Heart right ventricle (tissue), 16 donors: ENCODE data around the gene CBFA2T3. TPM values are rescaled to one million over a fixed set of nuclear protein-coding genes. Genes with fewer than 3 reads are reported as not detected.

ENCODE experiments used
- ATAC-seq, 8 donors: fragments of 200-7000 bp; cut with Tn5 transposase; one replicate each; pipeline ENCODE4 v1.9.1; 2020; ENCODE audit warnings: mild to moderate bottlenecking in 8 of 8, moderate library complexity in 8 of 8, moderate number of reproducible peaks in 1 of 8
- DNase-seq, 2 donors: peaks; one replicate each; pipeline ENCODE4 v3.0.0-alpha.2; 2020
- H3K27ac ChIP-seq, 10 donors: fragments of 200-600 bp; sonication (generic) in 2 of 10; one replicate each; pipeline versions ENCODE4 v1.5.0 to v1.8.0; 2020 to 2022; ENCODE audit warnings: mild to moderate bottlenecking in 3 of 10
- H3K27me3 ChIP-seq, 7 donors: fragments of 200-600 bp; one replicate each; pipeline ENCODE4 v1.8.0; 2021 to 2022; ENCODE audit warnings: mild to moderate bottlenecking in 2 of 7
- H3K36me3 ChIP-seq, 9 donors: fragments of 200-600 bp; sonication (generic) in 1 of 9; one replicate each; pipeline versions ENCODE4 v1.5.0 to v1.8.0; 2020 to 2022; ENCODE audit warnings: mild to moderate bottlenecking in 2 of 9
- H3K4me1 ChIP-seq, 9 donors: fragments of 200-600 bp; sonication (generic) in 1 of 9; one replicate each; pipeline versions ENCODE4 v1.5.0 to v1.8.0; 2020 to 2022; ENCODE audit warnings: mild to moderate bottlenecking in 4 of 9
- H3K4me3 ChIP-seq, 10 donors: fragments of 200-600 bp; sonication (generic) in 2 of 10; one replicate each; pipeline versions ENCODE4 v1.5.0 to v1.8.0; 2020 to 2022; ENCODE audit warnings: mild to moderate bottlenecking in 7 of 10, moderate library complexity in 2 of 10
- H3K9me3 ChIP-seq, 11 donors: fragments of 200-600 bp in 10 of 11; sonication (generic) in 2 of 11; one replicate each; pipeline versions ENCODE4 v1.5.0 to v1.8.0; 2013 to 2022; ENCODE audit warnings: mild to moderate bottlenecking in 2 of 11, control low read depth in 1 of 11, moderate library complexity in 1 of 11
- WGBS, 2 donors: extraction: QIAGEN DNeasy Blood & Tissue Kit; methylation state at CpG; one replicate each; pipeline ENCODE4 v1.1.7; 2013; ENCODE audit warnings: inconsistent platforms in 1 of 2; 5-methylcytosine and 5-hydroxymethylcytosine counted together
- intact Hi-C, 10 donors: fragments of 100-400 bp; cut with DNase I; formaldehyde crosslinking; loops; one replicate each; pipeline versions ENCODE4 v1.11.1 to v1.14.2; 2022
- polyA plus RNA-seq, 2 donors: library from polyadenylated mRNA; stranded (reverse); fragments of 200-250 nt; gene quantifications; one replicate each; pipeline ENCODE4 v1.2.3, GENCODE V29; 2013
- total RNA-seq, 10 donors: library from RNA; stranded (reverse); fragmentation: NEBNext Ultra II Directional in 3 of 10; extraction: Animal tissue kit (Norgen Biotek cat#: 25700) in 3 of 10; gene quantifications; one replicate each; pipeline versions ENCODE4 v1.2.1 to v1.2.4, GENCODE V29; 2021 to 2023
- TF ChIP-seq, protein P1 (sequence below), 9 donors: fragments of 200-600 bp; sonication (generic) in 2 of 9; IDR thresholded peaks; one replicate each; pipeline versions ENCODE4 v1.5.0 to v1.8.0; 2021 to 2022; ENCODE audit warnings: antibody characterized with exemption in 9 of 9, mild to moderate bottlenecking in 5 of 9, moderate library complexity in 1 of 9
- donor health status: Arrhythmogenic right ventricular cardiomyopathy.
- donor health status: ischemic (EF 13 %, LVEDD 7.1; RV severe dilation, severe dysfunction).
- donor health status: healthy with polysubstance abuse.
- donor health status: DM: no; HTN: yes; CAD: no.
- donor health status: DM: no; HTN: no; CAD: no.
- donor health status: ischemic (EF 25% LVEDD 6.9; RV normal size, moderate dysfunction).
- donor health status: ischemic (EF 25% LVEDD 5.7; RV mildly dilated, moderate dysfunction).
- donor health status: healthy.
- donor health status: DM: yes; HTN: yes; CAD: no.
- donor health status: Ischemic cardiomyopathy.
- donor health status: ischemic (EF 35%, LVEDD 5.7; RV mildly dilated, moderate dysfunction).
- donor health status: nonischemic (EF 11% LVEDD 7.7; RV severe dilation, severe dysfunction).
- donor health status: DM: yes; HTN: yes; CAD: no.
- donor health status: PGD.
- donor health status: ischemic (EF 29% LVEDD 5.4; RV normal size, mild dysfunction).
- donor health status: nonischemic (EF 23%, LVEDD 6.1; RV moderate dilation, normal function).

The CBFA2T3 gene
- total and polyA plus RNA-seq, 12 donors: 3.1 to 17.6 (median 6.1) TPM

DNA sequence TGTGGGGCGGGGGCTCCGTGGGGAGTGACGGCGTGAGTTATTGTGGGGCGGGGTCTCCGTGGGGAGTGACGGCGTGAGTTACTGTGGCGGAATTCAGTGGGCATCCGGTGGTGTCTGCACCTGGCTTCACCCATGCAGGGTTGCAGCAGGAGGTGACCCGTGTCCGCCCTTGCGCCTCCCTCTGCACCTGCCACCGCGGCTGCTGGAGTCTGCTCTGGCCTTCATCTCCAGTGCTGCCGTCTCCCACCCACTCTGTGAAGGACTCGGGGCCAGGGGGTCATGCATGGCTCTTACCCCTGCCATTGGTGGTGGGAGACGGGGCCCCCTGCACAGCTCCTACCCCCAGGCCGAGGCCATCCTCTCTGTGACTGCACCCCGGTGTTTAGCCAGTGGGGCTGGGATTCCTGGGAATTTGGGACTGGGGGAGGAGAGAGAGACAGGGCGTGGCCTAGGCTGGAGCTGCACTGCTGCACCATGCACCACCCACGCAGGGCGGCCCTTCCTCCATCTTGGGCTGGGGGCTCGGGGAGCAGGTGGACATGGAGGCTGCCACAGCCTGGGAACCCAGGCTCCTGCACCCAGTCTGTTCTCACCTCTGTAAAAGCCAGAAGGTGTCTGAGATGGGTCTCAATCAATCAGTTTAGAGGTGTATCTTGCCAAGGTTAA is 109.3 kb downstream of the CBFA2T3 start:
- TF ChIP-seq, protein P1, sequence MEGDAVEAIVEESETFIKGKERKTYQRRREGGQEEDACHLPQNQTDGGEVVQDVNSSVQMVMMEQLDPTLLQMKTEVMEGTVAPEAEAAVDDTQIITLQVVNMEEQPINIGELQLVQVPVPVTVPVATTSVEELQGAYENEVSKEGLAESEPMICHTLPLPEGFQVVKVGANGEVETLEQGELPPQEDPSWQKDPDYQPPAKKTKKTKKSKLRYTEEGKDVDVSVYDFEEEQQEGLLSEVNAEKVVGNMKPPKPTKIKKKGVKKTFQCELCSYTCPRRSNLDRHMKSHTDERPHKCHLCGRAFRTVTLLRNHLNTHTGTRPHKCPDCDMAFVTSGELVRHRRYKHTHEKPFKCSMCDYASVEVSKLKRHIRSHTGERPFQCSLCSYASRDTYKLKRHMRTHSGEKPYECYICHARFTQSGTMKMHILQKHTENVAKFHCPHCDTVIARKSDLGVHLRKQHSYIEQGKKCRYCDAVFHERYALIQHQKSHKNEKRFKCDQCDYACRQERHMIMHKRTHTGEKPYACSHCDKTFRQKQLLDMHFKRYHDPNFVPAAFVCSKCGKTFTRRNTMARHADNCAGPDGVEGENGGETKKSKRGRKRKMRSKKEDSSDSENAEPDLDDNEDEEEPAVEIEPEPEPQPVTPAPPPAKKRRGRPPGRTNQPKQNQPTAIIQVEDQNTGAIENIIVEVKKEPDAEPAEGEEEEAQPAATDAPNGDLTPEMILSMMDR (IDR thresholded peaks at IDR 0.05): no peak
- WGBS, 2 donors: 85 to 86% methylated on average over 24 of the region's 24 CpGs
- Histone ChIP-seq H3K27ac (no peak overlapping the region), H3K9me3 (no peaks in the 10 kb centered on the region), H3K4me1 (peaks cover 0 to 22% (median 10%) of the 10 kb centered on the region in 9 donors), H3K4me3 (no peak overlapping the region), H3K27me3 (peaks cover 0 to 24% (median 8%) of the 10 kb centered on the region in 7 donors), H3K36me3 (peaks cover 0 to 8% (median 0%) of the 10 kb centered on the region in 9 donors)
- DNase-seq (no peak), ATAC-seq (no peak)
- intact Hi-C loops: no loop called here

DNA sequence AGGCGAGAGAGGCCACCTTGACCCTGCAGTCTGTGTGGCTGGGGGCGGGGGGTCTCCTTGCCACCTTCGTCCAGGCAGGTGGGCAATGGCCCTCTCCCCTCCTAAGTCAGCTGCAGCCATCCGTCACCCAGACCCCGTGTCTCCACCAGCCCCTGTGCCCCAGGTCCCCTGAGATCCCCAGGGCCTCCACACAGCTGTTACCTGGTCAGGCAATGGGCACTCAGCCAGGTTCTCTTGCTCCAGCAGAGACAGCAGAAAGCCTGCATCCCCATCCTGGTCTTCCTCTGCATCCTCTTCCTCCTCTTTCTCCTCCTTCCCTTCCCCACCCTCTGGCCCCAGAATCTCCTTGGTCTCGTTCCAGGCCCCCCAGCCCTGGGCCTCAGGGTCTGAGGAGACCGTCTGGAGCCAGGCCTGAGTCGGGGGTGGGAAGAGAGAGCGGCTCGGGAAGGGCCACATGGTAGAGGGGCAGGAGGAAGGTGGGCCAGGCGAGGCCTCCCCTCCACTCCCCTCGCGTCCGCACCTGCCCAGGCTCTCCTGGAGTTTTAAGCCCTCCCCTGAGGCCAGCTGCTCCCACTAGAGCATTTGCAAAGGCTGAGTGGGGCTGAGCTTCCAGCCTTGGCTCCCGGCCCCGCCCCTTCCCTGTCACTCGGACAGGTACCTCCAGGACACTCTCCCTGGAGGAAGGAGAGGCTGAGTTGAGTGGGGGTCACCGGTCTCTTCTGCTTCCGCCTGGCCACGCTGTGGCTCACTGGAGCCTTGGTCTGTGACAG is 110.7 kb downstream of the CBFA2T3 start, which contains the start of gene PABPN1L:
PABPN1L (minus strand) TSS at position 510 of the 770 bp plus-strand sequence; CDS start at position 456, 54 bp downstream.
- Histone ChIP-seq H3K9me3 (no peaks in the 10 kb centered on the region), H3K27ac (no peak within 1 kb of the TSS), H3K36me3 (peaks cover 0 to 21% (median 7%) of the 10 kb centered on the region in 9 donors), H3K4me1 (peaks cover 0 to 17% (median 7%) of the 10 kb centered on the region in 9 donors), H3K27me3 (peaks cover 0 to 22% (median 5%) of the 10 kb centered on the region in 7 donors), H3K4me3 (no peak within 1 kb of the TSS)
- TF ChIP-seq, protein P1 (IDR thresholded peaks at IDR 0.05): no peak
- intact Hi-C loops: no loop called here
- 77 to 79% methylated on average over 20 of the region's 20 CpGs for WGBS, 2 donors
- no peak for DNase-seq
- ATAC-seq: no peak

DNA sequence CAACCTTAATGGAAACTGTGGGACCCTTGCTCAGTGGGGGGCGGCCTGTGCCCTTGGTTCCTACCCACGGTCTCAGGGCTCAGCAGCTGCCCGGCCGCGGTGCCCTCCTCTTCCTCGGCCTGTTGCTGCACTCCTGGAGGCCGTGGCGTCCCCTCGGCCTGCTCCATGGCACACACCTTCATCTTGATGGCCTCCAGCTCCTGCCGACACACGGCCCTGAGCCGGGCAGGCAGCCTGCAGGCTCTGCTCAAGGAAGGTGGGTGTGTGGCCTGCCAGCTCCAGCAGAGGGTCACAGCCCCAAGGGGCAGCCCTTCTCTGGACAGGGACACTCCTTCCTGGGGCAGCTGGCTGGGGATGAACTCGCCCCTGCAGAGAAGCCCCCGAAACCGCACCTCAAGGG is 111.3 kb downstream of the CBFA2T3 start:
- DNase-seq: no peak
- ATAC-seq: no peak
- intact Hi-C loops: no loop called here
- Histone ChIP-seq H3K4me3 (no peak overlapping the region), H3K4me1 (peaks cover 0 to 11% (median 2%) of the 10 kb centered on the region in 9 donors), H3K9me3 (no peaks in the 10 kb centered on the region), H3K27me3 (peaks cover 0 to 16% (median 5%) of the 10 kb centered on the region in 7 donors), H3K36me3 (peaks cover 0 to 26% (median 10%) of the 10 kb centered on the region in 9 donors), H3K27ac (no peak overlapping the region)
- 85 to 86% methylated on average over 15 of the region's 15 CpGs for WGBS, 2 donors
- TF ChIP-seq, protein P1 (IDR thresholded peaks at IDR 0.05): no peak

DNA sequence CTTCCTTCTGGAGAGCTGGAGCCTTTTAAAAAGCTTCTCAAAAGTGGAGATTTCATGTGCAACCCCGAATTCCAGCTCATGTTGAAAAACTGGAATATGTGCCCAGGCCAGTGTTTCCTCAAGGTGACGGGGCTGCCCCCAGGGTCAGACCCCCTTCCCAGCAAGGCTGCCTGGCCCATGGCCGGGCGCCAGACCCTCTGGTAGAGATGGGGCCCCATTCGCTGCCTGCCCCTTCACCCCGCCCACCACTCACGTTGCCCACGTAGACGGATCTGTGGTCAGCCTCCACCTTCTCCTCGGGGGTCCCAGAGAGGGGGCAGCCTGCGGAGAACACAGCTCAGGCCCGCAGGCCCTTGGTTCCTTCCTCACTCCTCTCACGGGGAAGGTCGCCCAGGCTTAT is 111.7 kb downstream of the CBFA2T3 start:
- no peaks in the 10 kb centered on the region for H3K9me3 ChIP-seq
- H3K27ac ChIP-seq: no peak overlapping the region
- peaks cover 0 to 6% (median 0%) of the 10 kb centered on the region in 9 donors for H3K4me1 ChIP-seq
- WGBS, 2 donors: 84 to 85% methylated on average over 14 of the region's 14 CpGs
- no peak overlapping the region for H3K4me3 ChIP-seq
- intact Hi-C loops: no loop called here
- H3K27me3 ChIP-seq: peaks cover 0 to 13% (median 3%) of the 10 kb centered on the region in 7 donors
- TF ChIP-seq, protein P1 (IDR thresholded peaks at IDR 0.05): no peak
- ATAC-seq: no peak
- no peak for DNase-seq
- peaks cover 0 to 30% (median 14%) of the 10 kb centered on the region in 9 donors for H3K36me3 ChIP-seq
